GM19193 (cell line): ENCODE data around the gene SPATA2L.
A peak's percentile ranks its signal among the peaks of the same experiment; 100 is the strongest.

ENCODE experiments used
- POLR2A ChIP-seq: IDR thresholded peaks from 4 replicates; pipeline ENCODE4 v1.6.1; 2011; ENCODE audit not compliant: insufficient read depth, insufficient read length; ENCODE audit errors: extremely low read depth

SPATA2L gene

DNA sequence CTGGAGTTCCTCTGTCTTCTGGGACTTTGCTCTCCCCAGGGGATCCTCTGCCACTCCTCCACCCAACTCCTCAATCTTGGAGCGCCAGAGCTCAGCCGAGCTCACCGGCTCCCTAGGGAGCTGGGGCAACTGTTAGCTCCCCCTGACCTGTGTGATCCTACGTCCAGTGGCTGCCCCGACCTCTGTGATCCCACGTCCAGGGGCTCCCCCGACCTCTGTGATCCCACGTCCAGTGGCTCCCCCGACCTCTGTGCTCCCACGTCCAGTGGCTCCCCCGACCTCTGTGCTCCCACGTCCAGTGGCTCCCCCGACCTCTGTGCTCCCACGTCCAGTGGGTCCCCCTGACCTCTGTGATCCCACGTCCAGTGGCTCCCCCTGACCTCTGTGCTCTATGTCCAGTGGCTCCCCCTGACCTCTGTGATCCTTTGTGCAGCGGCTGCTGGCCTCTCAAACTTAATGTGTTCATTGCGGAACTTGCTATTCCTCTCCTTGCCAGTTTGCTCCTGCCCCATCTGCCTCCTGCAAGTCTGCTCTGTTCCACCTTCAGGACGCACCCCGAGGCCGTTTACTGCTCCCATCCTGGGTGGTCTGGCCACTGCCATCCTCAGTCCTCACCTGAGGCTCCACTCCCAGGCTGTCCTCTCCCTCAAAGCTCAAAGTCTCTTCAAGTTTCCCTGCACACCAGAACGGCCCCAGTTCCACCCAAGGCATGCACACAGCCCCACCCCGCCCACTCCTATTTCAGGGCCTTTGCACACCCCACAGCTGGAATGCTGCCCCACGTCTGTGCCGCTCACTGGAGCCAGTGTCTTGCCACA is 16.4 kb upstream of the SPATA2L start:
- TF ChIP-seq POLR2A: no peak

DNA sequence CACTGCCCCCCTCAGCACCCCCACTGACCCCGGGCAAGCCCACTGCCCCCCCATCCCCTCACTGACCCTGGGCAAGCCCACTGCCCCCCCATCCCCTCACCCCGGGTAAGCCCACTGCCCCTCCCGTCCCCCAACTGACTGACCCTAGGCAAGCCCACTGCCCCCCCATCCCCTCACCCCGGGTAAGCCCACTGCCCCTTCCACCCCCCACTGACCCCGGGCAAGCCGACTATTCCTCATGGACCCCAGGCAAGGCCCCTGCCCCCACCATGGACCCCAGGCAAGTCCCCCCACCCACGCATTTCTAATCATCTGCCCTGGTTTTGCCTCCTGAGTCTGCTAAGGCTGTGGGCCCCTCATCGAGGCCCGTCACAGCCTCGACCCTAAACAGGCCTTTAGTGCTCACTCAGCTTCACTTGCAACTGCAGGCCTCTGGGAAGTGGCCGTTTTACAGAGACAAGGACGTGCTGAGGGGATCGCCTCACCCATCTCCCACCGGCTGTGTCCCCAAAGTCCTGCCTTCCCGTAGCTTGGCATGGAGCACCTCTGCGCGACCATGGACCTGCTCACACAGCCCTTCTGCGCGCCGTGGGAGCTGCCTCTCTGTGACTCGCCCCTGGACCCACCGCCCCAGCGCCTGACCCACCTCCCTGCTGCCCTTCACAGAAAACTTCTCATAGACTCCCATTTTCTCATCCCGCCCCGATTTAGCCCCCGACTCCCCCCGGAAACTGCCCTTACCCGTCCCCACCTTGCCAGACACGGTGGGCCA is 15.6 kb upstream of the SPATA2L start:
- no peak for TF ChIP-seq POLR2A

DNA sequence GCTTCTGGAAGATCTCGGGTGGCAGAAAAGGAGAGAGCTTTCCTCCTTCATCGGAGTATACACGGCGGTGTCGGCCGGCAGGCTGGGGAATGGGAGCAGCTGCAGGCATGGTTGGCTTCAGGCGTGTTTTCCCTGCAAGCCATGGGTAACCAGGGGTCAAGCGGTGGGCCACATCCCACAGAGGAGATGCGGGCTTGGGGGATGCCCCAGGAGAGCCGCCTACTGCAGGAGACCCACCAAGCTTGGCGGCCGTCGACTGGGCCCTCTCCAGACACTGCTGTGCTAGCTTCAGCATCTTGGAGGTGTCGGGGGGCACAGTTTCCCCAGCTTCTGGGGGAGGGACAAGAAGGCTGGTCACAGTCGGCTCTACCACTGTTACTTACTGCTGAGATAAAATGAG is 15.0 kb upstream of the SPATA2L start:
- TF ChIP-seq POLR2A: no peak

DNA sequence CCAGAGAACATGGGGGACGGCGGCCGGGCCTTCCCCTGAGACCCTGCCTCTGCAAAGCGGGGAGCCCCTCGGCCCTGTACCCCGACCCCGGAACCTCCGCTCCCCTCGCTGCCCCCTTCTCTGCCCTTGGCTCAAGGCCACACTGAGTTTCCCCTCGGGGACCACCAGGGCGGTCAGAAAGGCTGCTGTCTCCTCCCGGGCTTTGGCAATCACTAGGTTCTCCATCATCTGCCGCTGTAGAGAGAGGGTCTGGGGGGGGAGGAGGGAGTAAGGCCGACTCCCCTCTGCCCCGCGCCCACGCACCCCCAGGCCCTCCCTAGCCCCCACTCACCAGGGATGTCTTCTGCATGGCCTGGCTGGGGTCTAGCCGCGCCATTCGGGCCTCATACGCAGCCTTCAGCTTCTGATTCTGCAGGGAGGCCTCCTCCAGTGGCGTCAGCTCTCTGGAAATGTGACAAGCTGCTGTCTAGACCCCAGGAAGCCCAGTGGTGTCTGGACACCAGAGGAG is 10.8 kb upstream of the SPATA2L start:
- no peak for TF ChIP-seq POLR2A

DNA sequence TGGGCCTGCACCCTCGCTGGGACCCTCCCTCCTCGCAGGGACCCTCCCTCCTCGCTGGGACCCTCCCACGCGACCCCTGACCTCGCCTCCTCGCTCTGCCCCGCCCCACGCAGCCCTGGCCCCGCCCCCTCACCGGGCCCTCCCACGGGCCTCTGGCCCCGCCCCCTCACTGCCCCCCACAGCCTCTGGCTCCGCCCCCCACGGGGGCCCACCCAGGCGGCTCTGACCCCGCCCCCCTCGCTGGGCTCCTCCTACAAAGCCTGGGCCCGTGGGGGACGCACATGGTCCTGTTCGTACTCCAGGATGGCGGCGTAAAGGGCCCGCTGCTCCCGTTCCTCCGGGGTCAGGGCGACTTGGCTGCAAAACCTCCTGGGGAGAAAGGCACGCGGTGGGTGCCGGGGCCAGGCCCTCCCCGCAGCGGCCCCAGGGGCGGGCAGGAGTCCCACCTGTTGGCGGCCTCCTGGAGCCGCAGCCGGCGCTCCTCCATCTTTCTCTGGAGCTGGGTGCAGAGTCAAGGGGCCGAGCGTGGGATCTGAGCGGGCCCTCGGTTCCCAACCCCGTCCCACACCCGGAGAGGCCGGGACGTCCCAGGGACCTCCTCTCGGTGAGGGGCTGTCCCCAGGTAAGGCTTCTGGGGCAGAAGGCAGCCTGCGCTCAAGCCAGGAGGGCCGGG is 10.2 kb upstream of the SPATA2L start:
- TF ChIP-seq POLR2A: peak; percentile 73

DNA sequence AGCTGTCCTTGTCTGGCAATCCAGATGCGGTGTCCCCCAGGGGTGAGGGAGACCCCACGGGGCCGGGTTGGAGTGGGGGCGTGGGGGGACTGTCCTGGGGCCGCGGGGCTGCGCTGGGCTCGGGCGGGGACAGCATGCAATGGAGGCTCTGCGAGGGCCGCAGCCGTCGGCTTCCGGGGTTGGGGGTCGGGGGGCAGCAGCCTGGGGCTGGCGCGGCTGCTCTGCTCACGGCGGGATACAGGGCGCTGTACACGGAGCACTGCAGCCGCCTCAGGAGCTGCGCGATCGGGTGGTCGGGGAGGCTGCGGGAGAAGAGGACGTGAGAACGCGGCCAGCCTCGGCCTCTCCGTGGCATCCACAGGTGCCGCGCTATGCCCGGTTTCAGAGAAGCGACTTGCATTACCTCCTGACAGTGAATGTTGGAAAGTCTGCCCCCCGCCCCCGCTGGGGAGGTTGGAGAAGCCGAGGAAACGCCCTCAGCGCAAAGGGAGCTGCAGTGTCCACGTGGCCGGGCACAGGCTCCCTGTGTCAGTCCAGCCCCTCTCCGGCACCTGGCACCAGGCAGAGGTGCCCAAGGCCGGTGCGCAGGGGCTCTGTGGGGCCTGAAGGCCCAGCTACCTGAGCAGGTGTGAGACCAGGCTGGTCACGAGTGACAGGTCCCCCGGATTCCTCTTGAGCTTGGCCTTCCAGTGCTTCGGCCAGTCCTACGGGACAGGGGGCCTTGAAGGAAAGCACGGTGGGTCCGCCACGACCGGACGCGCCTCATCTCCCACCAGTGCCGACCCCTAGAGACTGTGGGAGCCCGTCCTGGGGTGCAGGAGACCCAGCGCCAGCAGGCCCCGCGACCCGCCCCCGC is 9.4 kb upstream of the SPATA2L start:
- TF ChIP-seq POLR2A: no peak

DNA sequence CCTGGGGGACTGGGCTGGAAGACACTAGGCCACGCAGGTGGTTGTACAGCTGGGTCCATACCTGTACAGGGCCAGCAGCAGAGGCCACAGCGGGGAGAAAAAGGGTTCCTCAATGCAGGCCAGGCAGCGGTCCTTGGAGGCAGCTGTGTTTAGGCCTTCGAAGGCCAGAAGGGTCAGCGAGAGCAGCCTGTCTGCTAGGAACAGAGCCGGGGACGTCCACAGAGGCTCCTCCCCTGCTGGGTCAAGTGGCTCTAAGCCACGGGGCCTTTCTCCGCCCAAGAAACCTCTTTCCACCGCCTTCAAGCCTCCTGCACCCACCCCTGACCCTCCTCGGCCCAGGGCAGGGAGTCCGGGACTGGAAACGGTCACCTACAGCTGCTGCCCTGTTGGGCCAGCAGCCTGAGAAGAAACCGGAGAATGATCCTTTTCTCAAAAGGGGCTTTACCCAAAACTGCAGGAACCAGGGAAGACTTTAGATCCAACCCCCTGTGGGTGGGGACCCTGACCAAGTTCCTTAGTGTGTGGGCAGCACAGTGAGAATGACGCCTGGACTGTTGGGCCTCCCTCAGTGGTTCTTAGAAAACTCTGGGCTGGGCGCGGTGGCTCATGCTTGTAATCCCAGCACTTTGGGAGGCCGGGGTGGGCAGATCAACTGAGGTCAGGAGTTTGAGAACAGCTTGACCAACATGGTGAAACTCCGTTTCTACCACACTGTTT is 8.4 kb upstream of the SPATA2L start:
- no peak for TF ChIP-seq POLR2A

DNA sequence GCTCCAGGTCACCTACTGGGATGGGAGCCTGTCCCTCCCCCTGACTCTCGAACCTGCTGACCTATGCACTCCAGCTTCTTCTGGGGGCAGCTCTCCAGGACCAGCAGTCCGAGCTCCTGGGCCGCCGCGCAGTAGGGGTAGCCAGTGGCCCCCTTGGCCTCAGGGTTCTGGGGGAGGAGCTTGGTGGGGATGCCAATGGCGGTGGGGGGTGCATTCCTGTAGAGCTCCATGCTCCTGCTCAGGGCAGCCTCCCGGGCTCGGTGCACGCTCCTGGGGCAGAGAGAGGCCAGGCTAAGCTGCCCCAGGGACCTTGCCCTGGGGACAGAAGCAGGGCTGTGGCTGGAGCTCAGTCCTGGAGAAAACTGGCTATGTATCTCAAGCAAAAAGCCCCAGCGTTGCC is 7.7 kb upstream of the SPATA2L start:
- TF ChIP-seq POLR2A: no peak

DNA sequence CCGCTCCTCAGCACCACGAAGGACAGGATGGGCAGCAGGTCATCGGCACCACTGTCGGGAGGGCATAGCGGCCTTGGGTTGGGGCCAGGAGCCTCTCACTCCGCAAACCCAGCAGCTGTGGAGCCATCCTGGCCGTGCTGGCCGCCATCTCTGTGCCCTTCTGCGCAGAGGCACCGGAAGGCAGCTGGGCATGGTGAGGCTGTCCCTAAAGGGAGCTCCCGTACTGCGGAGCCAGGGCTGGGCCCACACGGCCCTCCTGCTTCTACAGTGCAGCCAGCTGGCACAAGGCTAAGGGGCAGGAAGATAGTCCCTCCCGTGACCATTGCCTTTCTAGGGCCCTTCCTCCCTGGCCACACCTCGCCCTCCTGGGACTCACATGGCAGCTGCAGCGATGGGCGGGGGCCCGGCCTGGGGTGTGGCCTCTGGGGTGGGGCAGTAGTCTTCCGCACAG is 7.0 kb upstream of the SPATA2L start:
- no peak for TF ChIP-seq POLR2A

DNA sequence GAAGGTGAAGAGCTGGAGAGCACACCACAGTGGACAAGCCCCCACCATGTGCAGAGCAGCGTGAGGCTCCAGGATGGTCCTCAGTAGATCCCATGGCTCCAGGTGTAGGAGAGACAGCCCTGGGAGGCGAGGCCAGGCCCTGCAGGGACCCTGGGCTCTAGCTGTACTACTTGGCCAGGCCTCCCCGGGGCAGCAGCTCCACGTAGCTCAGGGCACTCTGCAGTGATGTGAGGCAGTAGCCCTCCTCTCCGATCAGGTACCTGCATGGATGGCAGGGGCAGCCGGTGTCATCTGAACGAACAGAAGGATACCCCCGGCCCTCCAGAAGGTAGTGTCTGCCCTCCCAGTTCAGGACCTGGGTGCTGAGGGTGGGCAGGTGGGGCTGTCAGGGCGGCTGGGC is 6.2 kb upstream of the SPATA2L start:
- no peak for TF ChIP-seq POLR2A

DNA sequence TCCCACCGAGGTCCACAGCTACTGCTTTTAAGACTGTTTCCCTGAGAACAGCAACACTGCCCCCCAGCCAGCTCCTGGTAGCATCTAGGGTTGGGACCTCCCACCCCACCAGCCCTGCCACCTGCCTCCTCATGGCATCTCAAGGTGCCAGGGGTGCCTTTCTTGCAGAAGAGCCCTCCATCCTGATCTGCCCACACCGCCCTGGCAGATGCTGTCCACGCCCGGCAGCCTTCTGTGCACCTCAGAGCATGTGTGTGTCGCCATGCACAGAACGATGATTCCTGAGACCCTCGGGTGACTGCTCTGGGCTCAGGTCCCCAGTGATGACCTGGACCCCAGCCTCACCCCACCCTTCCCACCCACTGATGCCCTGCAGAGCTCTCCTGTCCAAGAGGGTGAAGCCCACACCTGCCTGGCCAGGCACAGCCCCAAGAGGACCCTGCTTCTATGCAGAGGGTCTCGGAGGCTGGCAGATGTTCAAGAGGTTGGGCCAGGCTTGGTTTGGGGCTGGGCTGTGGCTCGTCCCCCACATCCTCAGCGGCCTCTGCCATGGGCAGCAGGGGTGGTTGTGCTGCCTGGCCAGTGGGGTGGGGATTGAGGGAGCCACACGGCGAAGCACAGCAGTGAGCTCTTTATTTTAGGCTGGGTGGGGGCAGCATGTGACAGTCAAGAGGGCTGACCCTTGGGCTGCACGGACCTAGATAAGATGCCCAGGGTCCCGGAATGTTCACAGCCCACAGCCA is 5.2 kb upstream of the SPATA2L start:
- TF ChIP-seq POLR2A: no peak

DNA sequence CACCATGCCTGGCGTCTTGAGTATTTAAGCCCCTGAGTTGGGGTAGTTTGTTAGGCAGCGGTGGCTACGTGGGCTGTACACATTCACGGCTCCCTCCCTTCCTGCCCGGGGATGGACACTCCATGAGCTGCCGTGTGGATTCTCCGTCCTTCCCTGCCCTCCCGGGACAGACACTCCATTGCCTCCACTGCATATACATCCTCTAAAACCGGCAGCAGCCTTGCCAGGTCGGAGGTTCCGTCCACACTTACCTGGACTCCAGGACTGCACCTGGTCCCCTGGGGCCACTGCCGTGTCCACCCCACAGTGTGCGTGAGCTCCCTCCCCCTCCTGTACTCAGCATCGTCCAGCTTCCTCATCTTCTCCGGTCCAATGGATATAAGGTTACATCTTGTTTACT is 3.5 kb upstream of the SPATA2L start:
- no peak for TF ChIP-seq POLR2A

DNA sequence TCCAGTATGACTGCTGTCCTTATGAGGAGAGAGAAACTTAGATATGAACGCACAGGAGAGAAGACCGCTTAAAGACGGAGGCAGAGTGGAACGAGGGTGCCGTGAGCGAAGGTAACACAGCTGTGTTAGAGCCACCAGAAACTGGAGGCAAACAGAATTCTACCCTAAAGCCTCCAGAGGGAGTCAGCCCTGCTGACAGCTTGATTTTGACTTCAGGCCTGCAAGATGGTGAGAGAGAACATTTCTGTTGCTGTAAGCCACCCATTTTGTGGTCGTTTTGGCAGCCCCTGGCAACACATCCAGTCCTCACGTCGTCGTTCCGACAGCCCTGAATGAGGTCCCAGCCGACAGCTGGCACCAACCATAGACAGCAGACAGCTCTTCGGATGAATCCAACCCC is 2.8 kb upstream of the SPATA2L start:
- TF ChIP-seq POLR2A: no peak
